Measurements from ENCODE around the gene CC2D2A. TPM values are rescaled to one million over a fixed set of nuclear protein-coding genes. Genes with fewer than 3 reads are reported as not detected.
A peak's percentile ranks its signal among the peaks of the same experiment; 100 is the strongest.

Gene CC2D2A
- total and polyA plus RNA-seq, 9 of the 15 experiments (the other 6 are each of a cell fraction or from before 2014, with no cell fraction given) = 0.36 to 2.5 (median 1.6) TPM

- no peak for TF ChIP-seq RERE (CRISPR knock-in tag; IDR thresholded peaks at IDR 0.05; ENCODE audit: borderline replicate concordance)
- TF ChIP-seq BMI1 (IDR thresholded peaks at IDR 0.05; ENCODE audit: low read length) = no peak
- TF ChIP-seq TEAD1 (CRISPR knock-in tag; IDR thresholded peaks at IDR 0.05) = 0 out of 4 replicates have a peak, but pooled peaks of 1 of the 2 experiments have one; percentile 48
- no peak for TF ChIP-seq SREBF1 (IDR thresholded peaks at IDR 0.05; ENCODE audit: borderline replicate concordance, low read depth, low read length)
- TF ChIP-seq MYC (IDR thresholded peaks at IDR 0.05; ENCODE audit: low read depth, low read length) = peak; percentile 38; the same call in 1 of the 2 replicates
- no peak for TF ChIP-seq MYC (CRISPR knock-in tag; IDR thresholded peaks at IDR 0.05; ENCODE audit: borderline replicate concordance, low read depth)
- TF ChIP-seq, protein P1, sequence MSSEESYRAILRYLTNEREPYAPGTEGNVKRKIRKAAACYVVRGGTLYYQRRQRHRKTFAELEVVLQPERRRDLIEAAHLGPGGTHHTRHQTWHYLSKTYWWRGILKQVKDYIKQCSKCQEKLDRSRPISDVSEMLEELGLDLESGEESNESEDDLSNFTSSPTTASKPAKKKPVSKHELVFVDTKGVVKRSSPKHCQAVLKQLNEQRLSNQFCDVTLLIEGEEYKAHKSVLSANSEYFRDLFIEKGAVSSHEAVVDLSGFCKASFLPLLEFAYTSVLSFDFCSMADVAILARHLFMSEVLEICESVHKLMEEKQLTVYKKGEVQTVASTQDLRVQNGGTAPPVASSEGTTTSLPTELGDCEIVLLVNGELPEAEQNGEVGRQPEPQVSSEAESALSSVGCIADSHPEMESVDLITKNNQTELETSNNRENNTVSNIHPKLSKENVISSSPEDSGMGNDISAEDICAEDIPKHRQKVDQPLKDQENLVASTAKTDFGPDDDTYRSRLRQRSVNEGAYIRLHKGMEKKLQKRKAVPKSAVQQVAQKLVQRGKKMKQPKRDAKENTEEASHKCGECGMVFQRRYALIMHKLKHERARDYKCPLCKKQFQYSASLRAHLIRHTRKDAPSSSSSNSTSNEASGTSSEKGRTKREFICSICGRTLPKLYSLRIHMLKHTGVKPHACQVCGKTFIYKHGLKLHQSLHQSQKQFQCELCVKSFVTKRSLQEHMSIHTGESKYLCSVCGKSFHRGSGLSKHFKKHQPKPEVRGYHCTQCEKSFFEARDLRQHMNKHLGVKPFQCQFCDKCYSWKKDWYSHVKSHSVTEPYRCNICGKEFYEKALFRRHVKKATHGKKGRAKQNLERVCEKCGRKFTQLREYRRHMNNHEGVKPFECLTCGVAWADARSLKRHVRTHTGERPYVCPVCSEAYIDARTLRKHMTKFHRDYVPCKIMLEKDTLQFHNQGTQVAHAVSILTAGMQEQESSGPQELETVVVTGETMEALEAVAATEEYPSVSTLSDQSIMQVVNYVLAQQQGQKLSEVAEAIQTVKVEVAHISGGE (CRISPR knock-in tag; IDR thresholded peaks at IDR 0.05) = no peak
- TF ChIP-seq DDX20 (tag; IDR thresholded peaks at IDR 0.05; ENCODE audit: low read depth) = peak; percentile 53; the same call in 1 of the 2 replicates
- TF ChIP-seq TBP (optimal IDR thresholded peaks at IDR 0.05; ENCODE audit: low read depth, low read length) = no peak
- TF ChIP-seq ZNF253 (CRISPR knock-in tag; conservative IDR thresholded peaks at IDR 0.05) = no peak
- no peak for TF ChIP-seq JUN (IDR thresholded peaks at IDR 0.05; ENCODE audit: borderline replicate concordance, low read depth, low read length)
- TF ChIP-seq JUN (CRISPR knock-in tag; IDR thresholded peaks at IDR 0.05; ENCODE audit: borderline replicate concordance) = no peak
Observed at GRCh38 chr4:15521442-15522039, 51.9 kb downstream of the CC2D2A start (continued).

Measured in K562 (cell line).